Measurements from ENCODE around the gene NUP214. TPM values are rescaled to one million over a fixed set of nuclear protein-coding genes. Genes with fewer than 3 reads are reported as not detected.

NUP214 gene
- total RNA-seq, 8 experiments from 2014 or later: 11.4 to 43.1 (median 18.4) TPM

- Histone ChIP-seq H3K4me3 (no peak overlapping the region), H3K27ac (peak overlapping the region in 1 of 2 donors; percentile 67), H3K4me1 (replicated peaks in 1 of 2) (no peaks in the 10 kb centered on the region)
- 79 to 88% (median 82%) methylated on average over 5 to 8 of the region's 13 CpGs; no CpG with 5 or more reads in 7 of the 10 experiments for WGBS, 10 experiments
- ATAC-seq (replicated peaks in 6 of 8): no peak
- in situ Hi-C loops (cut with MboI; ENCODE audit: low pct_unique_long_range_greater_than_20kb in 2 of 9, low sequenced_read_pairs in 9 of 9, unreplicated experiment in 9 of 9): loop anchor here in 1 of 9 experiments (25.0 kb wide), 1 partner anchor 103 kb away; no protein-coding TSS in a partner anchor
Observed at GRCh38 chr9:131090025-131090787, 35.2 kb upstream of the NUP214 start.

GRCh38 chr9:131091352-131091992, 33.9 kb upstream of the NUP214 start:
- H3K27ac ChIP-seq: peak overlapping the region; percentile 30 to 67
- ATAC-seq (replicated peaks in 6 of 8): no peak
- no peak overlapping the region for H3K4me3 ChIP-seq
- 17 to 100% (median 82%) methylated on average over 1 to 9 of the region's 19 CpGs; no CpG with 5 or more reads in 4 of the 10 experiments for WGBS, 10 experiments
- no peaks in the 10 kb centered on the region for H3K4me1 ChIP-seq (replicated peaks in 1 of 2)
- in situ Hi-C loops (cut with MboI; ENCODE audit: low pct_unique_long_range_greater_than_20kb in 2 of 9, low sequenced_read_pairs in 9 of 9, unreplicated experiment in 9 of 9): loop anchor here in 1 of 9 experiments (25.0 kb wide), 1 partner anchor 104 kb away; no protein-coding TSS in a partner anchor

- Histone ChIP-seq H3K4me3 (no peak overlapping the region), H3K27ac (peak overlapping the region in 1 of 2 donors; percentile 67), H3K4me1 (replicated peaks in 1 of 2) (peaks cover 0 to 2% of the 10 kb centered on the region in 2 donors)
- in situ Hi-C loops (cut with MboI; ENCODE audit: low pct_unique_long_range_greater_than_20kb in 2 of 9, low sequenced_read_pairs in 9 of 9, unreplicated experiment in 9 of 9): loop anchor here in 1 of 9 experiments (25.0 kb wide), 1 partner anchor 105 kb away; no protein-coding TSS in a partner anchor
- ATAC-seq (replicated peaks in 6 of 8): no peak
- WGBS, 10 experiments: 67 to 93% (median 78%) methylated on average over 1 to 4 of the region's 6 CpGs; no CpG with 5 or more reads in 7 of the 10 experiments
Observed at GRCh38 chr9:131092030-131092429, 33.4 kb upstream of the NUP214 start.

GRCh38 chr9:131092548-131093440, 32.6 kb upstream of the NUP214 start:
- peak in 1 of 8 experiments; percentile 14 for ATAC-seq (replicated peaks in 6 of 8)
- in situ Hi-C loops (cut with MboI; ENCODE audit: low pct_unique_long_range_greater_than_20kb in 2 of 9, low sequenced_read_pairs in 9 of 9, unreplicated experiment in 9 of 9): loop anchor here in 1 of 9 experiments (25.0 kb wide), 1 partner anchor 105 kb away; no protein-coding TSS in a partner anchor
- H3K27ac ChIP-seq: peak overlapping the region in 1 of 2 donors; percentile 67
- H3K4me3 ChIP-seq: no peak overlapping the region
- H3K4me1 ChIP-seq (replicated peaks in 1 of 2): peaks cover 0 to 8% of the 10 kb centered on the region in 2 donors
- 60 to 100% (median 82%) methylated on average over 1 to 10 of the region's 24 CpGs; no CpG with 5 or more reads in 6 of the 10 experiments for WGBS, 10 experiments

GRCh38 chr9:131094015-131094414, 31.4 kb upstream of the NUP214 start:
- no peak for ATAC-seq (replicated peaks in 6 of 8)
- WGBS, 10 experiments: 57 to 100% (median 83%) methylated on average over 1 to 5 of the region's 5 CpGs; no CpG with 5 or more reads in 3 of the 10 experiments
- in situ Hi-C loops (cut with MboI; ENCODE audit: low pct_unique_long_range_greater_than_20kb in 2 of 9, low sequenced_read_pairs in 9 of 9, unreplicated experiment in 9 of 9): loop anchor here in 1 of 9 experiments (25.0 kb wide), 1 partner anchor 107 kb away; no protein-coding TSS in a partner anchor
- Histone ChIP-seq H3K4me1 (replicated peaks in 1 of 2) (peaks cover 0 to 18% of the 10 kb centered on the region in 2 donors), H3K4me3 (no peak overlapping the region), H3K27ac (peak overlapping the region; percentile 8 to 17)

- in situ Hi-C loops (cut with MboI; ENCODE audit: low pct_unique_long_range_greater_than_20kb in 2 of 9, low sequenced_read_pairs in 9 of 9, unreplicated experiment in 9 of 9): loop anchor here in 1 of 9 experiments (25.0 kb wide), 1 partner anchor 107 kb away; no protein-coding TSS in a partner anchor
- WGBS, 10 experiments: 0 to 93% (median 40%) methylated on average over 1 to 5 of the region's 12 CpGs; no CpG with 5 or more reads in 3 of the 10 experiments
- ATAC-seq (replicated peaks in 6 of 8): peak in 3 of 8 experiments; percentile 17 to 87 (median 77)
- H3K4me3 ChIP-seq: no peak overlapping the region
- peaks cover 0 to 18% of the 10 kb centered on the region in 2 donors for H3K4me1 ChIP-seq (replicated peaks in 1 of 2)
- peak overlapping the region in 1 of 2 donors; percentile 55 for H3K27ac ChIP-seq
Observed at GRCh38 chr9:131094622-131095021, 30.8 kb upstream of the NUP214 start.

GRCh38 chr9:131095666-131096268, 29.6 kb upstream of the NUP214 start:
- Histone ChIP-seq H3K27ac (peak overlapping the region in 1 of 2 donors; percentile 13), H3K4me3 (peak overlapping the region; percentile 32 to 69 (median 58)), H3K4me1 (replicated peaks in 1 of 2) (peaks cover 0 to 18% of the 10 kb centered on the region in 2 donors)
- no peak for ATAC-seq (replicated peaks in 6 of 8)
- 0 to 80% (median 53%) methylated on average over 1 to 6 of the region's 16 CpGs; no CpG with 5 or more reads in 3 of the 10 experiments for WGBS, 10 experiments
- in situ Hi-C loops (cut with MboI; ENCODE audit: low pct_unique_long_range_greater_than_20kb in 2 of 9, low sequenced_read_pairs in 9 of 9, unreplicated experiment in 9 of 9): loop anchor here in 1 of 9 experiments (25.0 kb wide), 1 partner anchor 108 kb away; no protein-coding TSS in a partner anchor

- H3K27ac ChIP-seq: peak within 1 kb of the TSS in 1 of 2 donors; percentile 13
- in situ Hi-C loops (cut with MboI; ENCODE audit: low pct_unique_long_range_greater_than_20kb in 2 of 9, low sequenced_read_pairs in 9 of 9, unreplicated experiment in 9 of 9): loop anchor here in 1 of 9 experiments (25.0 kb wide), 1 partner anchor 109 kb away; no protein-coding TSS in a partner anchor
- peak within 1 kb of the TSS; percentile 32 to 69 (median 58) for H3K4me3 ChIP-seq
- WGBS, 10 experiments: 17% methylated on average over 1 of the region's 99 CpGs; no CpG with 5 or more reads in 9 of the 10 experiments
- H3K4me1 ChIP-seq (replicated peaks in 1 of 2): peaks cover 0 to 18% of the 10 kb centered on the region in 2 donors
- peak; percentile 9 to 85 (median 78) for ATAC-seq (replicated peaks in 6 of 8)
Observed at GRCh38 chr9:131096269-131097125, 28.9 kb upstream of the NUP214 start, which contains the start of gene AIF1L. Gene AIF1L (plus strand): TSS chr9:131096531. CDS start chr9:131096630, 99 bp downstream.

- peaks cover 0 to 18% of the 10 kb centered on the region in 2 donors for H3K4me1 ChIP-seq (replicated peaks in 1 of 2)
- peak overlapping the region; percentile 32 to 69 (median 58) for H3K4me3 ChIP-seq
- ATAC-seq (replicated peaks in 6 of 8): peak in 3 of 8 experiments; percentile 3 to 25 (median 12)
- peak overlapping the region in 1 of 2 donors; percentile 59 for H3K27ac ChIP-seq
- WGBS, 10 experiments: 14 to 100% (median 26%) methylated on average over 1 to 11 of the region's 19 CpGs; no CpG with 5 or more reads in 6 of the 10 experiments
- in situ Hi-C loops (cut with MboI; ENCODE audit: low pct_unique_long_range_greater_than_20kb in 2 of 9, low sequenced_read_pairs in 9 of 9, unreplicated experiment in 9 of 9): loop anchor here in 1 of 9 experiments (25.0 kb wide), 1 partner anchor 110 kb away; no protein-coding TSS in a partner anchor
Observed at GRCh38 chr9:131097126-131097947, 28.0 kb upstream of the NUP214 start.

- H3K4me3 ChIP-seq: peak overlapping the region in 1 of 5 donors; percentile 63
- H3K4me1 ChIP-seq (replicated peaks in 1 of 2): peaks cover 0 to 18% of the 10 kb centered on the region in 2 donors
- ATAC-seq (replicated peaks in 6 of 8): no peak
- in situ Hi-C loops (cut with MboI; ENCODE audit: low pct_unique_long_range_greater_than_20kb in 2 of 9, low sequenced_read_pairs in 9 of 9, unreplicated experiment in 9 of 9): loop anchor here in 1 of 9 experiments (25.0 kb wide), 1 partner anchor 111 kb away; no protein-coding TSS in a partner anchor
- WGBS, 10 experiments: 57 to 100% (median 73%) methylated on average over 1 to 6 of the region's 8 CpGs; no CpG with 5 or more reads in 5 of the 10 experiments
- H3K27ac ChIP-seq: peak overlapping the region in 1 of 2 donors; percentile 59
Observed at GRCh38 chr9:131097948-131098278, 27.5 kb upstream of the NUP214 start.

Data from motor neuron (in vitro differentiated cells).